ENCODE measurements around the gene PCDHGB4.

GRCh38 chr5:141366016-141366896, 21.2 kb upstream of the PCDHGB4 start:
- TF ChIP-seq CTCF (IDR thresholded peaks at IDR 0.05): no peak
- TF ChIP-seq POLR2AphosphoS5 (IDR thresholded peaks at IDR 0.05): no peak
- no peak for TF ChIP-seq EP300 (IDR thresholded peaks at IDR 0.05)

Data from esophagus muscularis mucosa (tissue), 4 donors.